GM19438 (cell line): ENCODE results near the gene CLCF1.
"Not testable (repeated sequence)": the region's sequence is repeated elsewhere in the genome, so short reads cannot be mapped to it uniquely, and the experiment has no call there.

Source experiments
- ATAC-seq: cut with Tn5 transposase; IDR thresholded peaks from one replicate; pipeline ENCODE4 v1.9.1; 2021; ENCODE audit warnings: low read depth; ENCODE audit not compliant: unreplicated experiment

Gene CLCF1

GRCh38 chr11:67345247-67345919, 28.0 kb downstream of the CLCF1 start:
- ATAC-seq = no peak

GRCh38 chr11:67344264-67344663, 29.1 kb downstream of the CLCF1 start:
- ATAC-seq = no peak

- no peak for ATAC-seq
These were observed 36.1 kb downstream of the CLCF1 start for GRCh38 chr11:67337257-67337656.

- no peak for ATAC-seq
These were observed 41.2 kb downstream of the CLCF1 start for GRCh38 chr11:67332081-67332691.

- no peak for ATAC-seq
These were observed 49.9 kb downstream of the CLCF1 start for GRCh38 chr11:67323526-67323925.

- no peak for ATAC-seq
These were observed 51.3 kb downstream of the CLCF1 start for GRCh38 chr11:67322049-67322448.

- ATAC-seq = no peak
These were observed 52.0 kb downstream of the CLCF1 start for GRCh38 chr11:67321313-67321871.

GRCh38 chr11:67320691-67321090, 52.7 kb downstream of the CLCF1 start:
- no peak for ATAC-seq

- ATAC-seq = no peak
These were observed 53.4 kb downstream of the CLCF1 start for GRCh38 chr11:67320011-67320410.

GRCh38 chr11:67318876-67319275, 54.5 kb downstream of the CLCF1 start:
- ATAC-seq = not testable (repeated sequence)

- peak; percentile 6 for ATAC-seq
These were observed 55.4 kb downstream of the CLCF1 start for GRCh38 chr11:67317888-67318555.

- peak; percentile 72 for ATAC-seq
These were observed 56.1 kb downstream of the CLCF1 start for GRCh38 chr11:67317205-67317887.

GRCh38 chr11:67316882-67317204, 56.6 kb downstream of the CLCF1 start:
- ATAC-seq = no peak

GRCh38 chr11:67315325-67315909, 58.0 kb downstream of the CLCF1 start:
- ATAC-seq = no peak

GRCh38 chr11:67314218-67314617, 59.2 kb downstream of the CLCF1 start:
- ATAC-seq = no peak
